ENCODE results near the gene PEAR1.

DNA sequence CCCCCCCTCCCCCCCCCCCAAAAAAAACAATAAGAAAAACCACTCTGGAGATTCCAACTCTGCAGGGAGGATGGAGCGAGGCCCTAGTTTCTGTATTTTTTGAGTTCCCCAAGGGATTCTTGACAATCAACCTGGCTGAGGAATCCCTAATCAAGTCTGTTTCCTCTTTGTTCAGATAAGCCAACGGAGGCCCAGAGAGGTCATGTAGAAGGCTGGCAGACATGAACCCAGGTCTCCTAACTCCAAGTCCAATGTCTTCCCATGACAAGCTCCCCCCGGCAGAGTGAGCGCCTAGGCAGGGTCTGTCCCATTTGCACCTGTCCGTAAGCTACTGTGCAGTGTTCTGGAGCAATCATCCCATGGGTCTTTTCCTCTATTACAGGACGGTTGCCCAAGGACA is 66.4 kb downstream of the PEAR1 start:
- no peak for TF ChIP-seq YY1 (IDR thresholded peaks at IDR 0.05; ENCODE audit: low read depth)
- TF ChIP-seq EP300 (IDR thresholded peaks at IDR 0.05; ENCODE audit: borderline replicate concordance), result no peak
- TF ChIP-seq EGR1 (IDR thresholded peaks at IDR 0.05), result no peak
- TF ChIP-seq, protein P1, sequence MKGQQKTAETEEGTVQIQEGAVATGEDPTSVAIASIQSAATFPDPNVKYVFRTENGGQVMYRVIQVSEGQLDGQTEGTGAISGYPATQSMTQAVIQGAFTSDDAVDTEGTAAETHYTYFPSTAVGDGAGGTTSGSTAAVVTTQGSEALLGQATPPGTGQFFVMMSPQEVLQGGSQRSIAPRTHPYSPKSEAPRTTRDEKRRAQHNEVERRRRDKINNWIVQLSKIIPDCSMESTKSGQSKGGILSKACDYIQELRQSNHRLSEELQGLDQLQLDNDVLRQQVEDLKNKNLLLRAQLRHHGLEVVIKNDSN (IDR thresholded peaks at IDR 0.05), result no peak
